Measurements from ENCODE around the gene SKP2.
"Not testable (repeated sequence)": the region's sequence is repeated elsewhere in the genome, so short reads cannot be mapped to it uniquely, and the experiment has no call there.

Gene SKP2

GRCh38 chr5:36158144-36158543 is 6.2 kb downstream of the SKP2 start:
- DNase-seq: peak; percentile 58

- DNase-seq: no peak
Observed at GRCh38 chr5:36160617-36161016, 8.7 kb downstream of the SKP2 start.

DNA sequence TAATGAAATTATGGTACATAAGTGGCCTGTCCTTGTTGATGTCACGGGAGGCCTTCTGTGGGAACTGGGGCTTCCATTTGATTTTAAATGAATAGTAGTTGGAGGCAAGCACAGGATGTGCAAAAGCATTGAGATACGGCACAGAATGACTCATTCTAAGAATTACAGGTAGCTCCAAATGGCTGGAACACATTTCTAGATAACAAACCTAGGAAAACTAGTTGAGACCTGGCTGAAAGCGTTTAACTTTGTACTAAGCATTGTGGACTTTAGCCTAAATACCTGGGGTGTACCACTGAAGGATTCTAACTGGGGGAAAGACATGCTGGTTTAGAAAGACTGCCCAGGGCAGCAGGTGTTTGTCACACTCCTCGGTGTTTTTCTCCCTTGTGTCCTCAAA is 9.4 kb downstream of the SKP2 start:
- DNase-seq: no peak

GRCh38 chr5:36162810-36163486 is 11.0 kb downstream of the SKP2 start:
- DNase-seq: no peak

GRCh38 chr5:36164461-36164860 is 12.6 kb downstream of the SKP2 start:
- no peak for DNase-seq

DNA sequence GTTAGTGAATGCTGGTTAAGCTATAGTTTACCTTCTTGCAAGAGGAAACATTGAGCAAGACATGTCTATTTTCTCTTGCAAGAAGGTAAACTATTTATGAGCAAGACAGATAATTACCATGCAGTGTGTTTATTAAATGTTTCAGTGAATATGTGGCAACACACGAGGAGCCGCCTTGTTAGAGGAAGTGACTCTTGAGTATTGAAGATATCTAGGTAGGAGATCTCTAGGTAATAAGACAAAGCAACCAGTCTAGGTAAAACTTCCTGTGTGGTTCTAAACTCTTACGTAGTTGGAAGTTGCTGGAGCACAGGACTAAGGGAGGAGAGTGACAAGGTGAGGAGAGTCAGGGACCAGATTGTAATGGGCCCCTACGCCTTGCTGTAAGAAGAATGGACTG is 16.8 kb downstream of the SKP2 start:
- DNase-seq: no peak

DNA sequence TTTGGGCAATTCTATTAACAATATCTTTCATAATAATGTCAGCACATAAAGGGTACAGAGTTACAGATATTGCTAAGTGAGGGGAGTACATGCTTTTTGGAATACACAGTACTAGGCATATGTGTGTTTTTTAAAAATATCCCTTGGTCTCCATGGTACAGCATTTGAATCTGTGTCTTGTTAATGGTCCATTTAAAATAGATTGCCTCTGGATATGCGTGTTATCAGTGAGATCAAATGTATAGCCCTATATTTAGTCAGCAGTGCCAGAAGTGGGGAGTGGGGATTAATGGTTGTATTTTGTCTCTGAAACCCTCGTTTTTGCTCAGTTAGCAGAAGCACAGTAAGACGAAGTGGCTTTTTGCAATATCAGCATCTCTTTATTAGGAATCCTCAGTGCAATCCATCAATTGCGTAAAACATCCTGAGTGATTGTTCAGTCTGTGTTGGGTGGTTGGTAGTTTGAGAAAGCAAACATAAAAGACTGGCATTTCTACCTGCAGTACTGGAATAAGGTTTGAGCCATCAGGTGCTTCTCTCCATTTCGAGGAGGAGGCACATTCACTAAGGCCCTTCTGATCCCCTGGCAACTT is 19.0 kb downstream of the SKP2 start:
- no peak for DNase-seq

DNA sequence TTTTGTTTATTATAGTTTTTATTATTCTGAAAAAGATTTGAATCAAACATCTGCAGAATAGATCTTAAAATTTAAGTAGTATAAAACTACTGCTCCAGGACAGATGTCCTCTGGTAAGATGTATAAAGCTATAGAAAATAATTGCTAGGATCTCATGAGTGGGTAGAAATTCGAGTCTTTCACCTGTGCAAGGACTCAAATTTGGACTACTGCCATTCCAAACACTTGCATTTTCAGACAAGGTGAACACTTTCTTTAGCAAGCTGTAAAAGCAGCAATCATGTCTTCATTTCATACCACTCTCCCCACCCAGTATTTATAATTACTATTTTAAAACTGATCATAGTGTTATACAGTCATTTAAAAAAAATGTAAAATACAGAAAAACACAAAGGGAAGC is 20.7 kb downstream of the SKP2 start:
- DNase-seq: no peak

DNA sequence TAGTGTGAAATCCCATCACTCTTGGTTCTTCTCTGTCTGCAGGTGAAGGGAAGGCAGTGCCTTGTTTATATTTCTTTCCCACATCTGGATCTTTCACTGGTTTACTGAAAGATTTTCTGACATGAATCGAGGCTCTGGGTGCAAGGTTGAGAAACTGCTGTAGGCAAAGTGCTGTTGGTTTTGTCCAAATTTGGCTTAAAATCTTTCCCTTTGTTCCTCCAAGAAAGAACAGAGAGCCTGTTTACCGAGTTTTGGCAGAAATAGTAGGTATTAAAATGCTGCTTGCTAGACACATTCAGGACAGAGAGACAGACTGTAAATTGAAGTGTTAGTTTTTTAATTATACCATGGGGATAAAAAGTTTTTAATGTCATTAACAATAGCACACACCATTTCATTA is 21.5 kb downstream of the SKP2 start:
- DNase-seq: no peak

- no peak for DNase-seq
Observed at GRCh38 chr5:36174119-36174518, 22.2 kb downstream of the SKP2 start.

DNA sequence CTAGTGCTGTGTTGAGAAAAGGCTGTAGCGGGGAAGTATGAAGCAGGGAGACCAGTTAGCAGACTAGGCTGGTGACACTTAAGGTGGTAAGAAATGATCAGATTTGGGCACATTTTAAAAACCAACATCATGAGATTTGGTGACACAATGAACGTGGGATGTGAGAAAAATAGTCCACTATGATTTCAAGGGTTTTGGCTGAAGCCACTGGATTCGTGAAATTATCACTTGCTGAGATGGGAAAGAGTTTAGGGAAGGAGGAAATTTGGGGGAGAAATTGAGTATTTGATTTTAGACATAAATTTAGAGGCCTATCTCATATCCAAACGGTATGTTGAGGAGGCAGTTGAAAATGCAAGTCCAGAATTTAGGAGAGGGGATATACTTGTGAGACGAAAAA is 23.1 kb downstream of the SKP2 start:
- no peak for DNase-seq

DNA sequence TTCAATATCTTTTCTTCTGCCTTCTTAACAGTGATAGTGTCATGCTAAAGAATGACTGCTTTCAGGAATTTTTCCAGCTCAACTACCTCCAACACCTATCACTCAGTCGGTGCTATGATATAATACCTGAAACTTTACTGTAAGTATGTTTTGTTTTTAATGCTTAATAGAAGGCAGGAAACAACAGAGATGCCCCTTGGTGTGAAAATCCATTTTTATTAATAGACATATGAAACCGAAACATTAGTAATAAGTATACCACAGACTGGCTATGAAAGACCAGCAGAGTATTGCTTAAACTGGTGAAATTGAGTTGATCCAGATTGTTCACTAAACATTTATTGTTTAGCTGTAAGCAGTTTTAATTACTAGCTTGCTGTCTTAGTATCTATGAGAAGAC is 25.2 kb downstream of the SKP2 start:
- DNase-seq: no peak

DNA sequence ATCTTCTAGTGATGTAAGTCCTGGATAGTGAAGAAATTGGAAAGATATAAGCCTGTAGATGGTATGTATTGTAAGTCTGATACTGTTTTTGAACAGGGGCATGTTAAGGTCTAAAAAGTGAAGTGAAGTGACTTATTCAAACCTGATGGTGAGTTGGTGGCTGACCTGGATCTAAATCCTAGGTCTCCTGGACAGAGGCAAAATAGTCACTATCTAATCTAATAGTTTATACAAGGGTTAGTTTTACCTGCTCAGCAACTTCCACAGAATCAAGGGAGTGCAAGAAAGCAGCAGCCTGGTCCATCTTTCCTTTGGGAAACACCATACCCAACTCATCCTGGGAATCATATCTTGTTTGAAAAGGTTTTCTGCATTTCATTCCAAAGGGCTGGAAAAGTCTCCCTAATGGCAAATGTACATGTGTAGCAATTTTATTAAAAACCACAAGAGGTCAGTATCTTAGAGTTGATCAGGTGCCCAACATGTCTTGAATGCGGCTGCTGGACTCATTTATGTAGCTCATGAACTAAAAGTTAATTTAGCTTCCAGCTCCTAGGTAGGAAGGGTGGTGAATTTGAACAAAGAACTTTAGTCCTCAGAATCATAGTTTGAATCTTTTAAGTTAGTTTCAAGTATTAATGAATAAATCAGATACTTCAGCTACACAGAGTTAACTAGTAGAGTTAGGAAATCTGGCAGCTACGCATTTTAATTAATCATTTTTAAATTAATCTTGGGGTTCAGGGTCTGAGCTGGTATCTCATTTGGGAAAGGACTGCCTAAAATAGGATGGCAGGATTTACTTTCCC is 26.0 kb downstream of the SKP2 start:
- DNase-seq: peak; percentile 52

DNA sequence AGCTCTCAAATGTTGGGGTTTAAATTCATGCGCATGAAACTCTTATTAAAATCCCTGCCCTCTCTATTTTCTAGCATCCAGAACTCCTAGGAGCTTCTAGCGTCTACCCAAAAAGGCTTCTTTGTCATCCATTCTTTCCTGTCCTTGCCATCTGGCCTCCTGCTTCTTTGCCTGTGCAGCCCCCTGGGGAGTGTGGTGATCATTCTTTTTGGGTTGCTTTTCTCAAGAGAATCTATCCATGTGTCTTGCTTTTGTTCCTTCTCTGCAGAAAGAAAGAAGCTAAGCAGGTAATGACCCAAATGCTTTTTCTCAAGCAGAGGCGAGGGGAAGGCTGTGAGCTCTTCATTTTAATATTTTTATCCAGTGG is 26.6 kb downstream of the SKP2 start:
- DNase-seq: no peak

DNA sequence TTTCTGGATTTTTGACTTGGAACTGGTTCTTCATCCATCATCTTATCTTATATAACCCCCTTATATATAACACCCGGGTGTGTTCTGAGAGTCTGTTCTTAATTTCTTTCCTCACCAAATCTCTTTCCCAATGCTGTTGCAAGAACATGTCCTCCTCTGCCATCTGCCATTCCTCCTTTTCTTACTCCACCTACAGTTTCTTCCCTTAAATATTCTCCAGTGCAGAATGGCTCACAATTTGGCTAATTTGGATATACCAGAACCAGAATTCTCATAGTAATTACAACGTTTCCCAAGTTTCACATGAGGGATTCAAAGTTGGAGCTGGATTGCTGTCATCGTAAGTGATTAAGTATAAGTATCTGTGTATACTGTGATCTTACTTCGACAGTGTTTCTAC is 28.0 kb downstream of the SKP2 start:
- DNase-seq: no peak

DNA sequence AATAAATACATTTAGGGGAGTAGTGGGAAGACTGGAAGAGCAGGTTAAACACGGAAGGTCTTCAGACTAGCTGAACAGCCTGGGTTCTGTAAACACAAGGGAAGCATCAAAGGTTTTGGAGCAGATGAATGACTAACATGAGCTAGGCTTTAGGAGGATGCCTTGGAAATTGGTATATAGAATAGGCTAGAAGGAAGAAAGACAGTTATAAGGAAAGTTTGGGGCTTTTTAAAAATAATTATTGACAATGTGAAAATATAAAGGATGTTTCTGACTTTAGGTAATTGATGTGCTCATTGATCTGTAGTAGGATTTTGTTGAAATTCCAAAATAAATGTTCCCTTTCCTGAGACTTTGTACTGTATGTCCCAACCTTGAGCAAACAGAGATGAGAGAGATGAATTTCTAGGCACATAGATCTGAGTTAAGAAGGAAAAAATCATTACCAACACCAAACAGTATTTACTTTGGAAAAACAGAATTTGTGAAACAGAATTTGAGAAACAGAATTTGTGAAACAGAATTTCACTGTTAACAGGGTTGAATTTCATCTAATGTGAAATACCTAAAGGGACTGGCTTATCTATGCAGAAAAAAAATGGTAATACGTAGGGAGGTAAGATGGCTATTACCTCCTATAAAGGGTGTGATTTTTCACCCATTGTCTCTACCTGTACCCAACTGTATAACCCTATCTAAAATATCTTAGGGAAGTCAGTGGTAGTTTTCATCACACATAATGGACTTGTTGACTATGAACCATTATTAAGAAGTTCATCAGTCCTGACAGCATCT is 28.8 kb downstream of the SKP2 start:
- DNase-seq: no peak

GRCh38 chr5:36181774-36182173 is 29.9 kb downstream of the SKP2 start:
- DNase-seq: no peak

GRCh38 chr5:36184408-36184807 is 32.5 kb downstream of the SKP2 start:
- not testable (repeated sequence) for DNase-seq

- DNase-seq: no peak
Observed at GRCh38 chr5:36193746-36194145, 41.8 kb downstream of the SKP2 start.

DNA sequence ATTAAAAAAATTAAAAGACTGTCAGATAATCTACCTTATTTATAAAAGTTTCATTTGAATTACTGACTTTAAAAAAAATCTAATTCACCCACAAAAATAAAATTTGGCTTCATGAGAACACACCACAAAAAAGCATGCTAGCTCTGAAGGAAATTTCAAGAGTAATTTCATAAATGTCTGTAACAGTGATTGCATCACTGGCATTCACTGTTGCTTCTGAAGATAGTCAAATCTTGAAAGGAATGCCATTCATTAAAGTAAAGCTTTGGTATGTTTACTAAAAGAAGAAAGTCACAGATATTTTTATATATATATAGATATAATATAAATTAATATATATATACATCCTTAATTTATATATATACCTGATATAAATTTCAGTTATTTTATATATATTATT is 46.4 kb downstream of the SKP2 start:
- peak; percentile 23 for DNase-seq

DNA sequence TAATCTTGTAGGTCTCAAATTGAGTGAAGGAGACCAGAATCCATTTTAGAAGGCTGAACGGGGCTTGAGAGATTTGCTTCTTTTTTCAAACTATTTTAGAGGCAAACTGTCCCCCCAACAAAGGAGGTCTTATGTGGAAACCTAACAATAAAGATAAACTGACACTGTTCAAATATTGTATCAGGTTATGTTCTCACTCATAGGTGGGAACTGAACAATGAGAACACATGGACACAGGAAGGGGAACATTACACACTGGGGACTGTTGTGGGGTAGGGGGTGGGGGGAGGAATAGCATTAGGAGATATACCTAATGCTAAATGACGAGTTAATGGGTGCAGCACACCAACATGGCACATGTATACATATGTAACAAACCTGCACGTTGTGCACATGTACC is 46.9 kb downstream of the SKP2 start:
- not testable (repeated sequence) for DNase-seq

DNA sequence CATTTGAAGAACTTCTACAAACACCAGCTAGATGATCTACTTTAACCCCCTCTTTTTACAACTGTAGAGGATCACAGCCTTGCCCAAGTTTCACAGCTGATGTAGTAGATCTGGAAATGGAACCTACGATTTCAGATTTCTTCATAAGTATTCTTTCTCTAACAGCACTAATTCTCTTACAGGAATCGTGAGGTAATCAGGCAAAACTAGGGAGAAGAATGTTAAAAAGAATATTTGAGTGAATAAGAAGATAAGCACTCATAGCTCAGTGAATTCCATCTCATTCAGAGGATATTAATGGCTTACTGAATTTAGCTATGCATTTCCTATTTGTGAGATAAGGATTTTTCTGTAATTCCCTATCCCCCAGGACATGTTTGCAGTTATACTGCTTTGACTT is 47.7 kb downstream of the SKP2 start:
- DNase-seq: peak; percentile 40

- peak; percentile 55 for DNase-seq
Observed at GRCh38 chr5:36200513-36200912, 48.6 kb downstream of the SKP2 start.
